Motor neuron (in vitro differentiated cells): ENCODE measurements around the gene TAS2R41. TPM values are rescaled to one million over a fixed set of nuclear protein-coding genes. Genes with fewer than 3 reads are reported as not detected.
"Not testable (repeated sequence)": the region's sequence is repeated elsewhere in the genome, so short reads cannot be mapped to it uniquely, and the experiment has no call there.

Experiments
- ATAC-seq, 8 experiments: fragments of 200-7000 bp; cut with Tn5 transposase; replicated peaks in 6 of 8; 2 replicates each; pipeline ENCODE4 v1.8.0; 2021; ENCODE audit warnings: mild to moderate bottlenecking in 8 of 8, moderate library complexity in 8 of 8
- H3K27ac ChIP-seq, 2 donors: fragments of 250-450 bp; sonication (Bioruptor Pico); 2 replicates each; pipeline ENCODE4 v1.9.0; 2021; ENCODE audit warnings: antibody characterized with exemption in 2 of 2, mild to moderate bottlenecking in 2 of 2, moderate library complexity in 1 of 2
- H3K4me1 ChIP-seq, 2 donors: fragments of 250-450 bp; sonication (Bioruptor Pico); replicated peaks in 1 of 2; 2 replicates each; pipeline ENCODE4 v1.6.1; 2021; ENCODE audit warnings: antibody characterized with exemption in 2 of 2, mild to moderate bottlenecking in 2 of 2, moderate library complexity in 1 of 2
- H3K4me3 ChIP-seq, 5 donors: fragments of 250-450 bp; sonication (Bioruptor Pico); 2 replicates each; pipeline ENCODE4 v1.9.0; 2021; ENCODE audit warnings: antibody characterized with exemption in 5 of 5, mild to moderate bottlenecking in 5 of 5, moderate library complexity in 4 of 5
- WGBS, 10 experiments: fragments of 450-650 bp; shearing (Covaris generic); methylation state at CpG; one replicate each; pipeline ENCODE4 v1.0.0; 2022; 5-methylcytosine and 5-hydroxymethylcytosine counted together
- in situ Hi-C, 9 experiments: fragments of 400-800 bp; cut with MboI; loops; one replicate each; pipeline ENCODE4 v1.15.0; 2021; ENCODE audit warnings: low sequenced_read_pairs in 9 of 9, low pct_unique_long_range_greater_than_20kb in 2 of 9; ENCODE audit not compliant: unreplicated experiment in 9 of 9
- total RNA-seq, 8 experiments: library from RNA; unstranded; fragments of 300-600 nt; gene quantifications; 2 replicates each; pipeline versions ENCODE4 v1.2.3 to v1.2.4, GENCODE V29; 2022

Gene TAS2R41
- total RNA-seq, 8 experiments from 2014 or later: 1.1 TPM; not detected in 7

DNA sequence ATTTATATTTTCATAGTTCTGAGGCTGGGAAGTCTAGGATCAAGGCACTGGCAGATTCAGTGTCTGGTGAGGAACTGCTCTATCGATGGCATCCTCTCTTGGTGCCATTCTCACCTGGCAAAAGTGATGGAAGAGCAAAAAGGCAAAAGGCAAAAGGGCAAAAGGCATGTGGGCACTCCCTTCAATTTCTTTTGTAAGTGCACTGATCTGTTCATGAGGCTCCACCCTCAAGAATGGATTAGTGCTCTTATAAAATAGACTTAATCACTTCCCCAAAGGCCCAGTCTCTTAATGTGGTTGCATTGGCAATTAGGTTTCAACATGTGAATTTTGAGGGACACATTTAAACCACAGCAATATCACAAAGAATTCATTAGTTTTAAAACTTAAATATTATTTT lies 18.3 kb upstream of the TAS2R41 start:
- H3K27ac ChIP-seq: no peak overlapping the region
- no peak overlapping the region for H3K4me3 ChIP-seq
- WGBS, 10 experiments: 60 to 100% (median 85%) methylated on average over 1 of the region's 1 CpG; no CpG with 5 or more reads in 4 of the 10 experiments
- peaks cover 4 to 5% of the 10 kb centered on the region in 2 donors for H3K4me1 ChIP-seq
- no peak for ATAC-seq
- in situ Hi-C loops: no loop called here

DNA sequence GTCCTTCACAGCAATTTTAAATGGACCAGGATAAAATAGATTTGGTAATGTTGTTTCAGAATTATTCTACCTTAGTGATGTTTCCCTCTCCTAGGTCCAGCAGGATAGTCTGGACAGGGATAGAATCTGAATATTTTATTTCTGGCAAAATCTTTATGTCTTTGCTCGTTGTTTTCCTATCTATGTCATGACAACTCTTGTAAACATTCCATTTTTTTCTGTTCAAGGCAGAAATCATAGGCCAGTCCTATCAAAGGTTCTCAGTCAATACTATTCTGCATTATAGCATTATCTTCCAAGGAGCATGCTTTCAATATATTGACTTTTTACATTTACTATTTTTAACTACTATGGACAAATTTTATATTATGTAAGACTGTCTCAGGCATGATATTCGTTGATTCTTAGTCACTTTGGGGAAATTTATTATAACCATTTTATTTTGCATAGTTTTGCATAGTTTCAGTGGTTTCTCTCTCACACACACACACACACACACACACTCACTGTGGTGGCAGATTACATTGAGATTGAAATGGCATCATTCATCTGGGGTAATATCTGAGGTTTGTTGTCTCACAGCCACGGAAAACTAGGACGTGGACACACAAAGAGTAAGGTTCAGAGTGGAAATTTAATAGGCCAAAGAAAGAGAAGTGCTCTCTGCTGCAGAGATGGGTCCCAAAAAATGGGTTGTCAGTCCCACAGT lies 17.2 kb upstream of the TAS2R41 start:
- peak in 2 of 8 experiments; percentile 14 to 24 for ATAC-seq
- in situ Hi-C loops: no loop called here
- peaks cover 2% of the 10 kb centered on the region in 2 donors for H3K4me1 ChIP-seq
- WGBS, 10 experiments: 0 to 92% (median 63%) methylated on average over 1 to 4 of the region's 4 CpGs; no CpG with 5 or more reads in 1 of the 10 experiments
- H3K4me3 ChIP-seq: no peak overlapping the region
- no peak overlapping the region for H3K27ac ChIP-seq

DNA sequence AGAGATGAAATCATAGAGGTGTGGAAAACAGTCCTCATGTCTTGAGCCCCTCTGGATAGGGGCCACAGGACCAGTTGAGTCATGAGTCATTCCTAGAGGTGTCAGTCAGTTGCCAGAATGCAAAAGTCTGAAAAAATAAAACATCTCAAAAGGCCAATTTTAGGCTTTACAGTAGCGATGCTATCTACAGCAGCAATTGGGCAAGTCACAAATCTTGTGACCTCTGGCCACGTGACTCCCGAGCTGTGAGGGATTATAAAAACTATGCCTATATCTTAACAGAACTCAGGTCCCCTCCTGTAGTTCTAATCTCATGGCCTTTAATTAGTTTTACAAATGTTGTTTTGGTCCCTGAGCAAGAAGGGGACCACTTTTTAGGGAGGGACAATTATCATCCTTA lies 15.6 kb upstream of the TAS2R41 start:
- H3K4me3 ChIP-seq: no peak overlapping the region
- no peak for ATAC-seq
- H3K27ac ChIP-seq: no peak overlapping the region
- in situ Hi-C loops: no loop called here
- no peaks in the 10 kb centered on the region for H3K4me1 ChIP-seq
- 68 to 100% (median 84%) methylated on average over 2 to 3 of the region's 3 CpGs; no CpG with 5 or more reads in 4 of the 10 experiments for WGBS, 10 experiments

DNA sequence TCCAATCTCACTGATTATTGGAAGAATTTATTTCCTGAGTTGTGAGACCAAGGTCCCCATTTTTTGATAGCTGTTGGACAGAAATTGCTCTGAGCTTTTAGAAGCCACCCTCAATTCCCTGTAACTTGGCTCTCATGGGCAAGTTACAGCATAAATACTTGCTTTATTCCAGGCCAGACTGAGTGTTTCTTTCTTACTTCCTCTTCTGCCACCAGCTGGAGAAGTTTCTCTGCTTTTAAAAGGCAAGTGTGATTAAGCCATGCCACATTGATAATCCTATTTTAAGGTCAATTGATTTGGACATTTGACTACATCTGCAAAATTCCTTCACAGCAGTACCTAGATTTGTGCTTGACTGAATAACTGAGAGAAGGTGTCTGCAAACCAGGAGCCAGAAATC lies 14.1 kb upstream of the TAS2R41 start:
- in situ Hi-C loops: no loop called here
- Histone ChIP-seq H3K4me1 (no peaks in the 10 kb centered on the region), H3K27ac (no peak overlapping the region)

DNA sequence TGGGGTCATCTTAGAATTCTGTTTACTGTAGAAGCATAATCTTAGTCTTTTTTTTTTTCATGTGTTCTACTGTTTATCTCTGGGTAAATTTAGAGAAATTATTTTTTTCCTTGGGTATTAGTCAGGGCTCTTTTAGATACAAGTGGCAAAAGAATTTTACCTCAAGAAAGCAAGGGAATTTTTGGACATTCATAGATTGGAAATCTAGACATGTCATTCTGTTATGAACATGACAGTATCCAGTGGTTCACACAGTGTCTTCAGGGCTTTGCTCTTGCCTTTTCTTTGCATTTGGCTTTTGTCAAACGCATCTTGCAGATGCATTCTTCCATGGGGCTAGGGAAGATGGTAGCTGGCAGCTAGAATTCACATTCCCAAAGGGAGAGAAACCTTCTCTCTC lies 13.7 kb upstream of the TAS2R41 start:
- in situ Hi-C loops: no loop called here
- no peak overlapping the region for H3K27ac ChIP-seq
- no peaks in the 10 kb centered on the region for H3K4me1 ChIP-seq
- no peak overlapping the region for H3K4me3 ChIP-seq
- 25 to 67% (median 67%) methylated on average over 1 of the region's 1 CpG; no CpG with 5 or more reads in 4 of the 10 experiments for WGBS, 10 experiments
- no peak for ATAC-seq

More for the DNA sequence above, 14.1 kb upstream of the TAS2R41 start:
- no peak overlapping the region for H3K4me3 ChIP-seq
- no peak for ATAC-seq

DNA sequence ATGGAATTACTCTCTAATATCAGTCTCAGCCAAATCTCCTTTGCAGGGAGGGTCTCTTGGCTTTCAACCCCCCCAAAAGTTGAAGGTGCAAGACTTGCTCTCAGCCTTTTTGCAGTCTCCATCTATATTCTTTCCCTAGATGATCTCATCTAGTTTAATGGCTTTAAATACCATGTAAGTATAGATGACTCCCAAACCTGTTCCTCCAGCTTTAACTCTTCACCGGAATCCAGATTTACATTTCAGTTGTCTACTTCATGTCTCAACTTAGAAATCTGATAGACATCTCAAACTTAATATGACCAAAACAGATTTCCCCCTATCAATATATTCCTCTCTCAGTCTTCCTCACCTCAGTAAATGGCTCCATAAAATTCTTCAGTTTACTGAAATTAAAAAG lies 9.9 kb upstream of the TAS2R41 start:
- WGBS, 10 experiments: 25 to 100% (median 94%) methylated on average over 1 of the region's 1 CpG

DNA sequence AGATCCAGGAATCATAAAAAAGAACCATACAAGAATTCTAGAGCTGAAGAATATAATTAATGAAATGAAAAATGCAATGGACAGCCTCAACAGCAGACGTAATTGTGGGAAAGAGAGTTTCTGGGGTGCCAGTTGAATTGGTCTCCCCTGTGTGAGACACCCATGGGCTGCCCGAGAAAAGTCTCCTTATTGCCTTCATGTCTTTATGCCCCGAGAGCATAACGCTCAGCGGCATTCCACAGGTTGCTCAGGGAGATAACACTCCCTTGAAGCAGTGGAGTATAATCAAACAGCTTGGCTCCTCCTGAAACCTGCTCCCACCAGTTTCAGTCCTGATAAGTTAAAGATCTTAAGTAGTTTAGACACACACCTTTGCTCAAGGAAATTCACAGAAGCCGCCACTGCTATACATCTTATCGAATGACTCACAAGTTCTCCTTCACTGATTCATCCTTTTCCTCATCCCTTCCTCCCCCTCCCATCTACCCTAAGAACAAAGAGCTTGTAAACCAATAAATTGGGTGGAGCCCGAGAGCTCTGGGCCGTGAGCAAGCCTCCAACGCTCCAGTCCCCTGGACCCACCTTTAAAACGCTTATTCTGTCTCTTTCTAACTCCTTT lies 5.5 kb upstream of the TAS2R41 start:
- in situ Hi-C loops, H3K4me3 ChIP-seq, H3K4me1 ChIP-seq, H3K27ac ChIP-seq, ATAC-seq: not testable (repeated sequence)
- 49 to 92% (median 69%) methylated on average over 1 to 9 of the region's 11 CpGs for WGBS, 10 experiments

More for the DNA sequence above, 9.9 kb upstream of the TAS2R41 start:
- Histone ChIP-seq H3K4me1 (no peaks in the 10 kb centered on the region), H3K4me3 (no peak overlapping the region), H3K27ac (no peak overlapping the region)
- ATAC-seq: no peak
- in situ Hi-C loops: no loop called here

DNA sequence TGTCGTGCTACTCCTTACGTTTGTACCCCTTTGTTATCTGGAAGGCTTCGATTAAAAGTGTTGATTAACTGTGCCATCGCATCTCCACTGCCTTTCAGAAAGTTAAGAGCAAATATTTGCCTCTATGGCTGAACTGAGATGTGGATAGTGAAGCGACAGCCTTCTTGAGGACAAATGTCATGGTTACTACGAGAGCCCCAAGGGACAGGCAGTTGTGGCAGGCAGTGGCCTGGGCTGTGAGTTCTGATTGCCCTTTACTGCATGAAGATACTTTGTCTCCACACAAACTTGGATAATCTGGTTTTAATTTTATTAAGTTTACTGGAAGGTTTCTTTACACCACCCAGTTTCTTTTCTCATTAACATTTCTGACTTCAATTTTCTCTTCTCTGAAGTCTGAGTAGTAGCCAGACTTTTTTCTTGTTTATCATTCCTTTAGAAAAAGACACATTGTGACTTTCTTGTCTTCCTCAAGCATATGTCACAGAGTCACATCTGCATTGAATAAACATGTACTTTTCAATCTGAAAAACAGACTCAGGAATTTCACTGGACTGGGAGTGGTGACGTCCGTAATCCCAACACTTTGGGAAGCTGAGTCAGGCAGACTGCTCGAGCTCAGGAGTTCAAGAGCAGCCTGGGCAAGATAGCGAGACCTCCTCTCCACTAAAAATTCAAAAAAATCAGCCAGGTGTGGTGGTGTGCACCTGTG lies 1.5 kb downstream of the TAS2R41 start:
- Histone ChIP-seq H3K27ac (no peak overlapping the region), H3K4me3 (no peak overlapping the region), H3K4me1 (no peaks in the 10 kb centered on the region)
- 40 to 94% (median 78%) methylated on average over 2 to 9 of the region's 10 CpGs; no CpG with 5 or more reads in 1 of the 10 experiments for WGBS, 10 experiments
- ATAC-seq: peak in 4 of 8 experiments; percentile 29 to 82 (median 60)
- in situ Hi-C loops: no loop called here

DNA sequence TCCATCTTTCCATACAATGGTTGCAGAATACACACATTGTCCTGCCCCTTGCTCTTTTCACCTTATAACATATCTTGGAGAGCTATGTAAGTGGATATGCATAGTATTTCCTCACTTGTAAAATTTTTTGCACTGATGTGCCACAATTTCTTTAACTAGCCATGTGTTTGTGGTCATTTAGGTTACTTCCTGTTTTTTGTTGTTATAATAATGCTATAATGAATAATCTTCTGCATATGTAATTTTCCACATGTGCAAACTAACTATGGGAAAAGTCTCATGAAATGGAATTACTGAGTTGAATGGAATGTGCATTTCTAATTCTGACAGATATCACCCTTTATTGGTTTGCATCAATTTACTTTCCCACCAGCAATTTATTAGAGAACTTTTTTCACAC lies 2.8 kb downstream of the TAS2R41 start:
- in situ Hi-C loops: no loop called here
- Histone ChIP-seq H3K4me1 (no peaks in the 10 kb centered on the region), H3K27ac (no peak overlapping the region), H3K4me3 (no peak overlapping the region)
- ATAC-seq: peak in 3 of 8 experiments; percentile 7 to 58 (median 14)

DNA sequence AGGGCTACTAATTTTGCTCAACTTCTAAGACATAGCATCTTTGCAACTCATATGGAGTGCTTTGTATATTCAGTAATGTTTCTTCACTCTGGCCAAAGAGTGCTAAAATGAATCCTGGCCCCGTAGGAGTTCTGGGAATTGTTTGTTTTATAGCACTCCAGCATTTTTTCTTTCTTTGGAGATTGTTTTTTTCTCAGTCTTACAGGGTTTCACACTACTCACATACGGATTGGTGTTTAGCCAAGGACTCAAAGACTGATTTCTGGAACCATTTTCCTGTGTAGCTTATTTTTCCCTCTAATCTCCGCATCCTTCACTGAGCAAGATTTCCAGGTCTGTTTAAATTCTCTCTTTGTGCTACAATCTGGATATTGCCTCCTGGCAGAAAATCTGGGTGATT lies 6.4 kb downstream of the TAS2R41 start:
- in situ Hi-C loops: no loop called here
- 39 to 100% (median 87%) methylated on average over 2 to 3 of the region's 3 CpGs for WGBS, 10 experiments

DNA sequence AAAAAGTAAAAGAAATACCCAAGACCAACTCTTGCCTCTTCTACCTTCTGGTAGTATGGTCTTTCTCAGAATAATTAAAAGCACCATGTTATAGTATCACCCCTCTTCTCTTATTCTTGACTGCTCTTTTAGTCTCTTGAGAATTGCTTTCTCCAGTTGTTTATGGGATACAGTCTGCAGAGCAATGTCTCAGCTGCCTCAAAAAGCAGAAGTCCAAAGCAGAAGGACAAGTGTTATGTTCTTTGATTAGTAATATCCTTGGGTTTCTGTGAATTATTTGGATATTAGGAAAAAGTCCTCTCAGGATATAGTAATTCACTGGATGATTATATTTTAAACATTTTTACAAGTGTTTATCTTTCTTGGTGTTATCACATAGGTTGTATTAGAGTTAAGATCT lies 7.4 kb downstream of the TAS2R41 start:
- Histone ChIP-seq H3K4me3 (no peak overlapping the region), H3K27ac (no peak overlapping the region), H3K4me1 (no peaks in the 10 kb centered on the region)
- in situ Hi-C loops: no loop called here
- ATAC-seq: no peak

More for the DNA sequence above, 6.4 kb downstream of the TAS2R41 start:
- no peaks in the 10 kb centered on the region for H3K4me1 ChIP-seq
- H3K4me3 ChIP-seq: no peak overlapping the region
- no peak for ATAC-seq
- H3K27ac ChIP-seq: no peak overlapping the region

DNA sequence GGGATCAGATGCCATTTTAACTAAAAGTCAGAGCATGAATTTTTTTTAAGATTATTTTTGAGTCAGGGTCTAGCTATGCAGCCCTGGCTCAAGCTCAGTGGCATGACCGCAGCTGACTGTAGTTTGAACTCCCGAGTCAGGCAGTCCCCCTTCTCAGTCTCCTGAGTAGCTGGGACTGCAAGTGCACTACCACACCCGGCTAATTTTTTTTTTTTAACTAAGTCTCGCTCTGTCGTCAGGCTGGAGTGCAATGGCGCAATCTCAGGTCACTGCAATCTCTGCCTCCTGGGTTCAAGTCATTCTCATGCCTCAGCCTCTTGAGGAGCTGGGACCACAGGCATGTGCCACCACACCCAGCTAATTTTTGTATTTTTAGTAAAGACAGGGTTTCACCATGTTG lies 7.8 kb downstream of the TAS2R41 start:
- 50 to 96% (median 81%) methylated on average over 1 to 6 of the region's 6 CpGs; no CpG with 5 or more reads in 2 of the 10 experiments for WGBS, 10 experiments
- no peak for ATAC-seq
- Histone ChIP-seq H3K4me3 (no peak overlapping the region), H3K27ac (no peak overlapping the region), H3K4me1 (no peaks in the 10 kb centered on the region)
- in situ Hi-C loops: no loop called here

DNA sequence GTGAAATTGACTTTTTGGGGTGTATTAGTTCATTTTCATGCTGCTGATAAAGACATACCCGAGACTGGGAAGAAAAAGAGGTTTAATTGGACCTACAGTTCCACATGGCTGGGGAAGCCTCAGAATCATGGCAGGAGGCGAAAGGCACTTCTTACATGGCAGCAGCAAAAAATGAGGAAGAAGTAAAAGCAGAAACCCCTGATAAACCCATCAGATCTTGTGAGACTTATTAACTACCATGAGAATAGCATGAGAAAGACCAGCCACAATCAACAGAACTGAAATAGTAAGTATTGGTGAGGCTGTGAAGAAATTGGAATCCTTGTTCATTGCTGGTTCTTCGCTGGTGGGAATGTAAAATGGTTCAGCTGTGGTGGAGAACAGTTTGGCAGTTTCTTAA lies 8.6 kb downstream of the TAS2R41 start:
- in situ Hi-C loops, H3K27ac ChIP-seq, ATAC-seq, H3K4me3 ChIP-seq, H3K4me1 ChIP-seq: not testable (repeated sequence)
- 55 to 100% (median 85%) methylated on average over 2 to 3 of the region's 3 CpGs; no CpG with 5 or more reads in 1 of the 10 experiments for WGBS, 10 experiments
